Measurements from ENCODE around the gene KLHL6. TPM values are rescaled to one million over a fixed set of nuclear protein-coding genes. Genes with fewer than 3 reads are reported as not detected.

The KLHL6 gene
- polyA plus RNA-seq, 4 donors, result 0.22 to 2.0 (median 1.5) TPM

Other genes starting within 250 kb of the KLHL6 start
- 1 to 10 TPM in 3 of 4 donors, not detected in 1; 1.1 to 1.3 (median 1.2) TPM for gene MCF2L2, start 127.1 kb downstream of the KLHL6 start, polyA plus RNA-seq
- 10 to 100 TPM in 3 of 4 donors, 1 to 10 TPM in 1; 8.1 to 41.4 (median 12.4) TPM for gene KLHL24, start 79.9 kb upstream of the KLHL6 start, polyA plus RNA-seq
- 10 to 100 TPM in 1 of 4 donors, 1 to 10 TPM in 3; 3.5 to 19.2 (median 6.0) TPM for gene YEATS2, start 142.1 kb upstream of the KLHL6 start, polyA plus RNA-seq

Measured in small intestine (tissue), 4 donors.